Common myeloid progenitor, CD34-positive (primary cell): ENCODE data around the gene TNFRSF21.
"Not testable (repeated sequence)": the region's sequence is repeated elsewhere in the genome, so short reads cannot be mapped to it uniquely, and the experiment has no call there.

Experiments
- CTCF ChIA-PET: fragments of 350-600 bp; sonication (Branson Sonifier 250); formaldehyde crosslinking; loops from one replicate; lab custom pipeline; 2021; ENCODE audit warnings: antibody characterized with exemption; lab: Charles Lee
- POLR2A ChIA-PET: fragments of 350-600 bp; sonication (Branson Sonifier 250); formaldehyde crosslinking; loops from one replicate; lab custom pipeline; 2021; ENCODE audit warnings: antibody characterized with exemption; lab: Charles Lee
- DNase-seq, 3 donors: peaks; one replicate each; pipeline versions ENCODE4 v3.0.0 to v3.0.0-alpha.2; 2013
- H3K27ac ChIP-seq, 2 experiments: 1 replicate in 1 of 2; 2 replicates in 1 of 2; pipeline ENCODE4 v1.7.0; 2013; ENCODE audit warnings: inconsistent platforms in 2 of 2, low read length in 2 of 2, mild to moderate bottlenecking in 2 of 2, low read depth in 1 of 2, moderate library complexity in 1 of 2; ENCODE audit not compliant: severe bottlenecking in 2 of 2, insufficient read depth in 1 of 2, poor library complexity in 1 of 2
- H3K27me3 ChIP-seq, 5 experiments: replicated peaks in 2 of 5; 1 replicate in 3 of 5; 2 replicates in 2 of 5; pipeline versions ENCODE4 v1.6.1 to v1.7.0; 2013; ENCODE audit warnings: low read length in 4 of 5, mild to moderate bottlenecking in 2 of 5, moderate library complexity in 2 of 5, inconsistent platforms in 1 of 5; ENCODE audit not compliant: insufficient read depth in 5 of 5, control insufficient read depth in 4 of 5
- H3K36me3 ChIP-seq, 4 experiments: 1 replicate in 2 of 4; 2 replicates in 2 of 4; pipeline versions ENCODE4 v1.6.1 to v1.7.0; 2013; ENCODE audit warnings: low read length in 3 of 4, control low read depth in 1 of 4, mild to moderate bottlenecking in 1 of 4; ENCODE audit not compliant: control insufficient read depth in 4 of 4, insufficient read depth in 4 of 4
- H3K4me1 ChIP-seq, 4 experiments: 1 replicate in 3 of 4; 2 replicates in 1 of 4; pipeline versions ENCODE4 v1.6.1 to v1.7.1; 2013; ENCODE audit warnings: low read length in 3 of 4, mild to moderate bottlenecking in 3 of 4, control low read depth in 1 of 4, inconsistent platforms in 1 of 4, moderate library complexity in 1 of 4; ENCODE audit not compliant: control insufficient read depth in 4 of 4, insufficient read depth in 4 of 4; ENCODE audit errors: control extremely low read depth in 1 of 4
- H3K4me3 ChIP-seq, 7 experiments: 1 replicate in 4 of 7; 2 replicates in 3 of 7; pipeline versions ENCODE4 v1.5.1 to v1.7.0; 2013; ENCODE audit warnings: mild to moderate bottlenecking in 7 of 7, low read length in 6 of 7, moderate library complexity in 6 of 7, inconsistent platforms in 2 of 7, low read depth in 2 of 7, control low read depth in 1 of 7; ENCODE audit not compliant: insufficient read depth in 4 of 7, control insufficient read depth in 1 of 7; ENCODE audit errors: extremely low read depth in 1 of 7
- H3K9me3 ChIP-seq, 5 experiments: 1 replicate in 4 of 5; 2 replicates in 1 of 5; pipeline versions ENCODE4 v1.6.1 to v1.7.1; 2013; ENCODE audit warnings: low read length in 4 of 5, mild to moderate bottlenecking in 2 of 5, inconsistent platforms in 1 of 5, low read depth in 1 of 5, moderate library complexity in 1 of 5; ENCODE audit not compliant: control insufficient read depth in 4 of 5, insufficient read depth in 2 of 5; ENCODE audit errors: control extremely low read depth in 1 of 5
- WGBS: methylation state at CpG from one replicate; pipeline ENCODE4 v1.1.5; 2013; ENCODE audit not compliant: insufficient coverage; 5-methylcytosine and 5-hydroxymethylcytosine counted together

Gene TNFRSF21

DNA sequence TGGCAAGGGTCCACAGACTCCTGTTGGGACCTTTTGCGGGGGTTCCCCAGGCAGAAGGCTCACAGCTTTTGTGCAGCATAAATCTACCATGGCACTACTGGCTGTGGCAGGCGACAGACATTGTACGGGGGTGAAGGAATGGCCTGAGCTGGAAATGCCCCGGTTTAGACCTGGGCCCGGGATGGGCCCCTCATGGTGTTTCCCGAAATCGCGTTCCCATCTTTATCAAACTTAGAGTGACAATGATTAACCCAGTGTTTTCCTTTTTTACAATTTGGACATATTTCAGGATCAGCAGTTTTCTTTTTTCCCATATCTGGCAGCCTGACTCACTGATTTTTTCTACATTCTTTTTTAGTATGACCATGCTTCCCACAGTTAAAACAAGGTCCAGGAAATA is 5.5 kb upstream of the TNFRSF21 start:
- POLR2A ChIA-PET, DNase-seq, H3K27ac ChIP-seq, H3K9me3 ChIP-seq, H3K4me3 ChIP-seq, H3K36me3 ChIP-seq, CTCF ChIA-PET, H3K27me3 ChIP-seq: not testable (repeated sequence)
- WGBS = 54% methylated on average over 8 of the region's 8 CpGs
- H3K4me1 ChIP-seq = peaks cover 0 to 12% (median 2%) of the 10 kb centered on the region in 4 experiments

DNA sequence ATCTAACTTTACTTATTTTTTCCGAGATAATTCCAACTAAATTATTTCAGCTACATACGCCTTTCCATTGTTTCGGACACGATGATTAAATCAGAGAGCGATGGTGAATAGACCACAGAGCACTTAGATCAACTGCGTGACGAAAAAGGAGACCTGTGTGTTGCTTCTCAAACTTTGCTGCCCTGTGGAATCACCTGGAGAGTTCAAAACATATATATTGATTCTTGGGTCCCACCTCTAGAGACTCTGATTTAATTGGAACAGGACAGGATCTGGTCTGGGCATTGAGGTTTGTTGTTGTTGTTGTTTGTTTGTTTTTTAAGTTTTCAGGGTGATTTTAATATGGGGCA is 401 bp upstream of the TNFRSF21 start:
- peaks cover 0 to 4% (median 0%) of the 10 kb centered on the region in 5 experiments for H3K9me3 ChIP-seq
- peak overlapping the region in 5 of 7 experiments; percentile 78 to 90 (median 84) for H3K4me3 ChIP-seq
- CTCF ChIA-PET = interaction anchor here (0.7 to 2.7 kb wide), 6 partner anchors 9 to 213 kb away, joined by 3 to 28 read pairs (median 4); no protein-coding TSS in a partner anchor
- WGBS = 3% methylated on average over 7 of the region's 7 CpGs
- no peaks in the 10 kb centered on the region for H3K27me3 ChIP-seq
- H3K27ac ChIP-seq = no peak overlapping the region
- H3K4me1 ChIP-seq = peaks cover 9 to 18% (median 13%) of the 10 kb centered on the region in 4 experiments
- DNase-seq = no peak
- POLR2A ChIA-PET = no interaction called here
- no peaks in the 10 kb centered on the region for H3K36me3 ChIP-seq

GRCh38 chr6:47308552-47309290 is 984 bp downstream of the TNFRSF21 start:
- no peak overlapping the region for H3K27ac ChIP-seq
- WGBS = 0% methylated on average over 35 of the region's 48 CpGs

GRCh38 chr6:47308198-47308517 is 1.5 kb downstream of the TNFRSF21 start:
- WGBS = 8% methylated on average over 2 of the region's 3 CpGs
- Histone ChIP-seq H3K27ac (no peak overlapping the region), H3K9me3 (peaks cover 0 to 4% (median 0%) of the 10 kb centered on the region in 5 experiments), H3K4me3 (peak overlapping the region; percentile 71 to 90 (median 84)), H3K36me3 (no peaks in the 10 kb centered on the region), H3K27me3 (no peaks in the 10 kb centered on the region), H3K4me1 (peaks cover 9 to 18% (median 13%) of the 10 kb centered on the region in 4 experiments)
- POLR2A ChIA-PET = interaction anchor here (1.1 kb wide), 1 partner anchor 66 kb away, joined by 3 read pairs; no protein-coding TSS in a partner anchor
- peak in 2 of 3 donors; percentile 34 to 36 for DNase-seq
- CTCF ChIA-PET = interaction anchor here (0.8 to 4.7 kb wide), 6 partner anchors 46 to 211 kb away, joined by 3 to 30 read pairs (median 3); no protein-coding TSS in a partner anchor

More at GRCh38 chr6:47308552-47309290, 984 bp downstream of the TNFRSF21 start:
- DNase-seq = peak in 2 of 3 donors; percentile 35 to 58
- peaks cover 9 to 18% (median 13%) of the 10 kb centered on the region in 4 experiments for H3K4me1 ChIP-seq
- H3K9me3 ChIP-seq = peaks cover 0 to 4% (median 0%) of the 10 kb centered on the region in 5 experiments
- H3K4me3 ChIP-seq = peak overlapping the region; percentile 71 to 90 (median 84)
- H3K27me3 ChIP-seq = no peaks in the 10 kb centered on the region
- no peaks in the 10 kb centered on the region for H3K36me3 ChIP-seq
- ChIA-PET CTCF (interaction anchor here (0.8 to 4.7 kb wide), 6 partner anchors 46 to 211 kb away, joined by 3 to 30 read pairs (median 3); no protein-coding TSS in a partner anchor), POLR2A (interaction anchor here (1.1 kb wide), 1 partner anchor 66 kb away, joined by 3 read pairs; no protein-coding TSS in a partner anchor)

GRCh38 chr6:47307362-47308197 is 2.1 kb downstream of the TNFRSF21 start:
- Histone ChIP-seq H3K36me3 (no peaks in the 10 kb centered on the region), H3K9me3 (no peaks in the 10 kb centered on the region), H3K4me3 (peak overlapping the region in 5 of 7 experiments; percentile 78 to 90 (median 85)), H3K4me1 (peaks cover 9 to 18% (median 13%) of the 10 kb centered on the region in 4 experiments), H3K27ac (no peak overlapping the region), H3K27me3 (no peaks in the 10 kb centered on the region)
- CTCF ChIA-PET = interaction anchor here (0.8 to 4.7 kb wide), 5 partner anchors 47 to 210 kb away, joined by 3 to 30 read pairs (median 3); no protein-coding TSS in a partner anchor
- POLR2A ChIA-PET = no interaction called here
- 94% methylated on average over 7 of the region's 7 CpGs for WGBS
- no peak for DNase-seq

DNA sequence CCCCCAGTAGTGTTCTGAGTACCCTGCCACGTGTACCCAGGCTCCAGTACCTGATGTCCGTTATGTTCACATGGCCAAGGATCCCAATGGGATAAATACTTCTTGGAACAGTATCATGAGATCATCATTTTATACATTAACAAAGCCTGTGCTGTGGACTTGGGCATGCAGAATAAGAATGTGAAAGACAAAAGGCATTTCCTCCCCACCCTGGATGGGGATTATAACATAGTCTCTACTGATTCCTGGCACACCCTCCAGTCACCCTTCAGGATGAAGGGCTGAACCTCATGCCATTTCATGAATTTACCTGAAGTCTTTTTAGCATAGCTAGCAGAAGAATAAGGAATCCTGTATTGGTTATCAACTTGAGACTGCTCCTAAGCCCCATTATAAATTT is 2.8 kb downstream of the TNFRSF21 start:
- no peak for DNase-seq
- no CpG with 5 or more reads among the region's 2 CpGs for WGBS

More for the DNA sequence above, 2.8 kb downstream of the TNFRSF21 start:
- Histone ChIP-seq H3K9me3 (no peaks in the 10 kb centered on the region), H3K36me3 (no peaks in the 10 kb centered on the region), H3K4me1 (peaks cover 9 to 18% (median 14%) of the 10 kb centered on the region in 4 experiments), H3K27me3 (no peaks in the 10 kb centered on the region), H3K4me3 (no peak overlapping the region), H3K27ac (no peak overlapping the region)
- ChIA-PET CTCF (interaction anchor here (1.2 to 4.7 kb wide), 3 partner anchors 64 to 209 kb away, joined by 3 to 30 read pairs (median 3); no protein-coding TSS in a partner anchor), POLR2A (no interaction called here)
